Erythroblast (primary cell): ENCODE measurements around the gene SMC4.
"Not testable (repeated sequence)": the region's sequence is repeated elsewhere in the genome, so short reads cannot be mapped to it uniquely, and the experiment has no call there.

Source experiments
- DNase-seq, 2 experiments: peaks; one replicate each; lab custom pipeline; 2025; lab: John Stamatoyannopoulos, UW
- GATA1 ChIP-seq: IDR thresholded peaks from 2 replicates; pipeline ENCODE4 v1.6.1; 2011; ENCODE audit warnings: low read depth, mild to moderate bottlenecking, control low read depth, low read length, moderate library complexity
- POLR2A ChIP-seq: IDR thresholded peaks from 2 replicates; pipeline ENCODE4 v1.6.1; 2011; ENCODE audit warnings: mild to moderate bottlenecking, low read length

The SMC4 gene

DNA sequence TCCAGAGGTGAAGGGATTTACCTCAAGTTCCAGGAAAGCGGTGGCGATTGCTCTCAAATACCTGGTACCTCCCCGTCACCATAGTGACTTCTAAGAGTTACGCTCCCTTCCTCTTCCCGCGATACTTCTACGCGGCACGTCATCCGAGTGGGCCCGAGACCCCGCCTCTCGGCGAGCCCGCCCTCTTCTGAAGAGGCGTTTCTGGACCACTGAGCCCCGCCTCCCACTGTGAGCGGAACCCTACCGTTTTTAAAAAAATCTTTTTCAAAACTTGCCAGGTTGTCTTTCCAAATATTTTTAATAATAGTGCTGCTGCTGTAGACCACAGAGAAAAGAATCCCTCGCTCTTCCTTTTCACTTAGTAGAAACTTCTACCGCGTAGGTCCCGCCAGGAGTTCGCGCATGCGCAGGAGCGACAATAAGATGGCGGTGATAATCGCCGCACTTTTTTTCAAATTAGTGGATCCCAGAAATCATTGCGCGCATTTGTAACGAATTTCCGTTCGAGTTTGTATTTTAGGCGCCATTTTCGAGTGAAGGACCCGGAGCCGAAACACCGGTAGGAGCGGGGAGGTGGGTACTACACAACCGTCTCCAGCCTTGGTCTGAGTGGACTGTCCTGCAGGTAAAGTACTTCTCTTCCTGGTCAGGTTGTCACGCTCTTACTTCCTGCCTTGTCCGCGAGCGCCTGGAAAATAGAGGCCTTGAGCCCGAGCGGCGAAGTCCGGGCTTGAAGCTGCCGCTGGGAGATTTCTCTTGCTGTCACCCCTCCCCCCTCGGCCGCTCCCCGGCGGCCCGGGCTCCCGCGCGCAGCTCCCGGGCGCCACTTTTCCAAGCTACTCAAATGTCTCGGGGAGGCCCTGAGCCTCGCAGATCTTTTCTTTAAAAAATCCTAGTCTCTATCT, at the start of gene SMC4, which contains the start of gene IFT80:
SMC4 (plus strand) TSS at position 526 of the 905 bp plus-strand sequence. CDS start 1,177 bp downstream, outside the sequence.
IFT80 (minus strand) TSS at position 101 of the 905 bp plus-strand sequence. CDS start 14,625 bp downstream, outside the sequence.
- TF ChIP-seq GATA1 (no peak), POLR2A (peak; percentile 96)
- DNase-seq = peak; percentile 97 to 98

DNA sequence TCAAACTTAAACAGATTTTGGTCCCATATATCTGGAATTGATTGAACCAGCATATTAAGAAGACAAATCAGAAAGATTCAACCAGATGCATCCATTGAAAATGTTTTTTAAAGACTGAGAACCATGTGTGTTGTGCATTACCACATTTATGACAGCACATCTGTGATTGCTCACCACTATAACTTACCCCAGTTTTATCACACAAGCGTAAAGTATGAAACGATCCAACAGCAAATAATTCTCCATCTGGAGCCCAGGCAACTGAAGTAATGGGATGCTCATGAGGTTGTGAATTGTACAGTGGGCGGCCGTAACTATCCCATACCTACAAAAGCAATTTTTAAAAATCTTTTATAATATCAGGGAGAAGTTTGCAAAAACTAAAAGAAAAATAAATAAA, 43.6 kb upstream of the SMC4 start:
- TF ChIP-seq POLR2A = no peak
- no peak for TF ChIP-seq GATA1
- no peak for DNase-seq

DNA sequence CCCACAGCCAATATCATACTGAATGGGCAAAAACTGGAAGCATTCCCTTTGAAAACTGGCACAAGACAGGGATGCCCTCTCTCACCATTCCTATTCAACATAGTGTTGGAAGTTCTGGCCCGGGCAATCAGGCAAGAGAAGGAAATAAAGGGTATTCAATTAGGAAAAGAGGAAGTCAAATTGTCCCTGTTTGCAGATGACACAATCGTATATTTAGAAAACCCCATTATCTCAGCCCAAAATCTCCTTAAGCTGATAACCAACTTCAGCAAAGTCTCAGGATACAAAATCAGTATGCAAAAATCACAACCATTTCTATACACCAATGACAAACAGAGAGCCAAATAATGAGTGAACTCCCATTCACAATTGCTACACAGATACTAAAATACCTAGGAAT, 36.6 kb upstream of the SMC4 start:
- DNase-seq = not testable (repeated sequence)

DNA sequence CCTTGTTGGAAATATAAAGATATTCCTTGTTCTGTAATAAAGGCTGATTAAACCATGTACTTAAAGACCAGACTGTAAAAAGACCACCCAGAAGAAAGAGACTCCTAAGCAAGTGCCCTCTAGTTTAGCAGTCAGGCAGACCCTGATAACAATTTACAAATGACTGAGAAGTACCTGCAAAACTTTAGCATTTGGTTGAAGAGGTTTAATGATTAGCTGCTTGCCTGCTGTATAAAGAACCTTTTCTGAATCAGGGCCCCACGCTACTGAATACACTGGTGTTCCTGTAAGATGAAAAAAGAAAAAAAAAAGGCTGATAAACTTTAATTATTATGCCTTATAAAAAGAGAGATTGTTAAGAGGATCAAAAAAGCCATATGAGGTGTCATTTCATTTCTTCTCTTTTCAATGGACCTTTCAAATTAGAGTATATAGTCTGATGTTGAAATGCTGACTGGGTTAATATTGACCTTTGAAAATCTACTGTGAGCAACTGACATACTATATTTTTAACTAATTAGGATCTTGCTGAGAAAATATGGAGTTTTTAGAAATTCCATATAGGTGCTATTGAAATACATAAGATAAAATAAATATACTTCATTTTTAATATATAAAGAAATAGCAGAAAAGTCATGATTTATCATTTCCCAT, 33.5 kb upstream of the SMC4 start:
- DNase-seq = no peak
- TF ChIP-seq GATA1 (no peak), POLR2A (no peak)

DNA sequence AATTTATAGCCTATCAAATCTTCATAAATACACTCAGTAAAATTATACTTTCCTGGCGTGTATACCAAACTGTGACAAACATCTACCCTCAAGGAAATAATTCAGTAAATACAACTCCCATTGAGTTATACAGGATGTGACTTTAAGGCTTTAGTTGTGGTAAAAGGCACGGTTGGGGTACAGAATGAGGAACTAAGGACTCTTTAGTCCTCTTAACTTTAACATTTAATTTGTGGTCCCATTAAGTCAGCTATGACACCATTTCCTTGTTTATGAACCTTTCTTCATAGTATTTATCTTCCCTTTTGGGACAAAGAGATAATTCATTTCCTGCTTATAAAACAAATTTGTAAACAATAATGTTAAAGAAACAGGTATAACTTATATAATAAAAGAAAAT, 30.6 kb upstream of the SMC4 start:
- no peak for TF ChIP-seq GATA1
- no peak for TF ChIP-seq POLR2A
- no peak for DNase-seq

DNA sequence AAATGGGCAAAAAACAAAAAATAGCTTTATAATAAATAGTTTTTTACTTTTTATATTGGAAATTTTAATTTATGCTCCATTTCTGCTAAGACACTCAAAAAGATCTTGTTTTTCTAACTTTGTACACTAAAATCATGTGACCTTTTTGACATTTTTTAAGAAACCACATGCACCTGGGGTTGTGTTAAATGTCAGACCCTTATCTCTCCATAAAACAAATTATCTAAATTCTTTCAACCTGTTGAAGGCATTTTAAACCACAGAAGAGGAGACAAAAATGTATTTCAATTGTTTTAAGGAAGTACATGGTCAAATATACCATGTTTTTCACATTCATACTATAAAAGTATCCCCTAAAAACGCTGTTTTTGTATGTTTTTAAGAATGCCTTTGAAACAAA, 29.7 kb upstream of the SMC4 start:
- no peak for DNase-seq

DNA sequence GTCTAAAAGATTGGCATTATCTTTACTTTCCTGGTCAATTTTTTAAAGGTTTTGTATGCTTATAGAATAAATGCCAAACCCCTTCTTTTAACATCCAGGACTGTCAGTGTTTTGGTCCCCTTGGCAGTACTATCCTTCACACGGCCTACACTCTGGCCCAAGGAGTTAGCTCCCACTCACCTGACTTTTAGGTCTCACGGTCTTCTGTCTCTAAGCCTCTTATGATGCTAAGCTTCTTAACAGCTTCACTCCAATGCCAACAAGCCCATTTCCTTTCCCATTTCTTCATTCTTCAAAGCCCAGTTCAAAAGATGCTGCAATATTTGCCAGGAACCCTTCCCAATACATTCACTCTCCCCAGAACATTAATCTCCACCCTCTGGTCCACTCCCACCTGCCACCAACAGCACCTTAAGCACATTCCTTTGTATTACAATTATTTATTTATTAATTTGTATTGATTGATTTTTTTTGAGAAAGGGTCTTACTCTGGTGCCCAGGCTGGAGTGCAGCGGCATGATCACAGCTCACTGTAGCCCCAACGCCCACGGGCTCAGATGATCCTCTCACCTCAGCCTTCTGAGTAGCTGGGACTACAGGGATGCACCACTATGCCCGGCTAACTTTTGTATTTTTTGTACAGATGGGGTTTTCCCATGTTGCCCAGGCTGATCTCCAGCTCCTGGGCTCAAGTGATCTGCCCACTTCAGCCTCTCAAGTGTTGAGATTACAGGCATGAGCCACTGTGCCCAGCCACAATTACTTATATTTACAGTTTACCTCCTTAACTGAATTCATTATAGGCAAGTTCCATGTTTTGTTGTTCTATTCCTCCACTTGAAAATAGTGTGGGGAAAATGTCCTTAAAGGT, 28.2 kb upstream of the SMC4 start:
- DNase-seq = no peak
- no peak for TF ChIP-seq POLR2A

More for the DNA sequence above, 29.7 kb upstream of the SMC4 start:
- TF ChIP-seq GATA1 (no peak), POLR2A (no peak)

DNA sequence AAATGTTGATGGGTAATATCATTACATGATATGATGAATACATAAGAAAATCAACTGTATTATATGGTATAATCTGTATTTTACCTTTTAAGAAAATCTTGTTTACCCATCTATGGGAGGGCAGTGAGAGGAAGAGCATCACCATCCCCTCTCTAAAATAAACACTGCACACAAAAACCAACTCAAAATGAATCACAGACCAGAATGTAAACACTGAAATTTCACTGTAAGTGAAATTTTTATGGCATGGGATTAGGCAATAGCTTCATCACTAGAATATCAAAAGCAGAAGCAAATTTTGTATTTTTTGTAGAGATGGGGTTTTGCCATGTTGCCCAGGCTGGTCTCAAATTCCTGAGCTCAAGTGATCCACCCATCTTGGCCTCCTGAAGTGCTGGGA, 26.7 kb upstream of the SMC4 start:
- DNase-seq = no peak
- TF ChIP-seq GATA1 (no peak), POLR2A (no peak)

DNA sequence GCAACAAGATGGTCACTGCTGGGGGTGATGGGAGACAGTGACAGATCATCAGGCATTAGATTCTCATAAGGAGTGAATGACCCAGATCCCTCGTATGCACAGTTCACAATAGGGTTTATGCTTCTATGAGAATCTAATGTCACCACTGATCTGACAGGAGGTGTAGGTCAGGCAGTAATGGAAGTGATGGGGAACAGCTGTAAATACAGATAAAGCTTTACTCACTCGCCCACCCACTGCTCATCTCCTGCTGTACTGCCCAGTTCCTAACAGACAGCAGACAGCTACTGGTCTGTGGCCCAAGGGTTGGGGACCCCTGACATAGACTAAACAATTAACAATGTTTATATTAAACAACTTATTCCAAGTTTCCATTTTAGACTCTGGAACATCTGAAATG, 25.8 kb upstream of the SMC4 start:
- no peak for TF ChIP-seq POLR2A
- TF ChIP-seq GATA1 = no peak
- DNase-seq = peak; percentile 45 to 68

DNA sequence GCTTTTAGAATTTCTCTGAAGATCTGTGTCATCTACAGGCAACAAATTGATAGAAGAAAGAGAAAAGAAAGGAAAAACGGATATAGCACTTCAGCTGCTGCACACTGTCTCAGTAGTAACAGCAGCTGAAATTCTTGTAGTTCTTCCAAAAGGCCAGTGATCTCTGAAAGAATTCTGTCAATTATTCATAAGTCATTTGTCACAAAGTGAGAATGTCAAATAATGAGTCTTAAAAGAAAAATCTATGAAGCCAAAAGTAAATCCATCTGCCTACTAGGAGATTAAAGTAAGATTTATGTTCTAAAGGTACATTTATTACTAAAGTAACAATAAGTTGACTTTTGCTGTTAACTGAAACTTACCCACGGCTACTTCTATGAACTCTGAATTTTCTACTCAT, 25.0 kb upstream of the SMC4 start:
- no peak for DNase-seq
- TF ChIP-seq POLR2A = no peak
- no peak for TF ChIP-seq GATA1

DNA sequence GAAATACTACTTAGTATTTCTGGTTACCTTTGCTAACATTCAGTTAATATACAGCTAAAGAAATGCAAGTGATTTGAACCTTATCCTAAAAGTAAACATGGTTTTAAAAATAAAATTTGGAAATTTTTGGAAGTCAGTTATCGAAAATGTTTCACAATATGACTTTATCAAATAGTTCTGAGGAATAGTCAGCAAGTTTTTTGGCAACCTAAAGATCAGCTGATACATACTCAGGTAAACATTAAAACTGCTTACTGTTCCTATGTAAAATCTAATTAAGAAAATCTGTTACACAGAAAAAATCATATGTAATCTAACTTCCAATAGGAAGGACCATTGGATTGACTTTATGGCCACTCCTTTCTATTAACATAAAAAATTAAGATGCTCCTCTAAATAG, 24.5 kb upstream of the SMC4 start:
- DNase-seq = no peak
- TF ChIP-seq GATA1 (no peak), POLR2A (no peak)

DNA sequence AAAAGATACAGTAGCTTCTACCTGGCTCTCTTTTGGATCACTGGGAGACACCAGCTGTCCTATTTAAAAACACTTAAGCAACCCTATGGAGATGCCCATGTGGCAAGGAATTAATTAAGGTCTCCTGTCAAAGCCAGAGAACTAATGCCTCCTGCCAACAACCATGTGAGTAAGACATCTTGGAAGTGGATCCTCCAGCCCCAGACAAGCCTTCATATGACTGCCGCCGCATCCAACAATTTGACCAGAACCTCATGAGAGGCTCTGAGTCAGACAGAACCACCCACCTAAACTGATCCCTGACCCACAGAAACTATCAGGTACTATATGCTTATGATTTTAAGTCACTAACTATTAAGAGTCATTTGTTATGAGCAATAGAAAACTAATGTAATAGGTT, 22.8 kb upstream of the SMC4 start:
- no peak for TF ChIP-seq POLR2A
- TF ChIP-seq GATA1 = no peak
- no peak for DNase-seq

DNA sequence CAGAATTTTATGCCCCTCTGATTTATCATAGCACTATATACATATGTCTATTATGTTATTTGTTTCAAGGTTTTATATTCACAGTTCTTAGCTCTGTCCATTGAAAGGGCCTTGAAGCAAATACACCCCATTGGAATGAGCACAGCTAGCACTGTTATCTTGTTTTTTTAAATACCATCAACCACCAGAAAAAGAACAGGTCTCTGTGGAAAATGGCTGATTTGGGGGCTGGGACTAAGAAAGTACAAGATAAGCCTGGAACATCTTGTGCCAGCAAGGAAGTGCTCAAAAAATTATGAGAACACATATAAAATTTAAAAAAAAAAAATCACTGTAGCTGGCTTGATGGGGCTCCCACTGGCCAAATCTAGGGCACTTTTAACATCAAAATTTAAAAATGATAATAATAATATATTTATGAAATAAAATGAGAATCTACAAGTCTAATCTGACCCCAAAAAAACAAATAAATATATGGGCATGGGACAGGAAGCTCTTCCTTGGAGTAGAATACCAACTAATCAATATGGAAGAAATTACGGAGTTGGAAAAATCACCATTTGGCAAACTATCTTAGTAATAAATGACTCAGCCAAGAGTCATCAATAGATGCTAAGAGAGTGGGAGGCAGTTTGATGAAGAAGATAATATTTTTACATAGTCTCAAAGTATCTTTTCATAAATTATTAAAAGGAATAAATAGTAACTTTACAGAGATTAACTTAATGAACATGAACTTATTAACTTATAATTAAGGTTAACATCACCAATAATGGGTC, 20.9 kb upstream of the SMC4 start:
- no peak for TF ChIP-seq POLR2A
- no peak for TF ChIP-seq GATA1
- DNase-seq = peak in 1 of 2 experiments; percentile 4

DNA sequence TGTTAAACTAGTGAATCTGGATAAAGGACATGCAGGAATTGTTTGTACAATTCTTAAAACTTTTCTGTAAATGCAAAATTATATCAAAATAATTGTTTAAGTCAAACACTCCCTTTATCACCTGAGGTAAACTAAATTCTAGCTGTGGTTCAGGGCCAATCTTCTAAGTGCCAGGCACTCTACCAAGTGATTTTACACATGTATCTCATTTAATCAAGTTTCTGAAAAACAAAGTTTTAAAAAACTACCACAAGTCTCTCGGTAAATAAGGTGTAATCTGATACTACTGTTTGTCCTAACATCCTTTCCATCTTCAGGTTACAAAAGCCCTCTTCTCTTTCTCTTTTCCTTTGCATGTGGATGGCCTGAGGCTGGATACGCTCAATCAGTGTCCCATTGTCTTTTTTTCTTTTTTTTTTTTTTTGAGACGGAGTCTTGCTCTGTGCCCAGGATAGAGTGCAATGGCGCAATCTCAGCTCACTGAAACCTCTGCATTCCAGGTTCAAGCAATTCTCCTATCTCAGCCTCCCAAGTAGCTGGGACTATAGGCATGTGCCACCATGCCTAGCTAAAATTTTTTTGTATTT, 19.7 kb upstream of the SMC4 start:
- no peak for DNase-seq
- no peak for TF ChIP-seq GATA1
- TF ChIP-seq POLR2A = no peak
